Measurements from ENCODE around the gene GPX2. TPM values are rescaled to one million over a fixed set of nuclear protein-coding genes. Genes with fewer than 3 reads are reported as not detected.

GPX2 gene
- total and polyA plus RNA-seq, 2 donors (not counting 3 experiments of a cell fraction or from before 2014, with no cell fraction given): not detected

GRCh38 chr14:64951724-64952123 lies 9.2 kb upstream of the GPX2 start:
- CTCF ChIA-PET: interaction anchor here (1.4 to 1.6 kb wide), 2 partner anchors 12 to 68 kb away, joined by 3 to 5 read pairs; no protein-coding TSS in a partner anchor
- Histone ChIP-seq H3K4me3 (replicated peaks in 1 of 3; ENCODE audit: insufficient read depth in 1 of 3, low read depth in 1 of 3, low read length in 3 of 3) (no peak overlapping the region), H3K27me3 (ENCODE audit: control insufficient read depth in 2 of 2, insufficient read depth in 2 of 2, low read length in 2 of 2) (no peaks in the 10 kb centered on the region), H2AFZ (ENCODE audit: low read depth, low read length) (no peak overlapping the region), H3K4me2 (ENCODE audit: insufficient read depth, low read length) (no peak overlapping the region), H3K9me3 (replicated peaks; ENCODE audit: control insufficient read depth, insufficient read depth, low read length) (no peaks in the 10 kb centered on the region), H4K20me1 (replicated peaks; ENCODE audit: control insufficient read depth, extremely low read depth, insufficient read depth, low read length) (no peaks in the 10 kb centered on the region), H3K9ac (replicated peaks; ENCODE audit: extremely low read depth, insufficient read depth, low read length) (no peak overlapping the region), H3K79me2 (ENCODE audit: control insufficient read depth, insufficient read depth, low read length) (no peaks in the 10 kb centered on the region), H3K27ac (ENCODE audit: insufficient read depth, low read depth, low read length) (no peak overlapping the region), H3K36me3 (ENCODE audit: control insufficient read depth in 2 of 2, extremely low read depth in 1 of 2, insufficient read depth in 2 of 2, low read length in 2 of 2) (peaks cover 0 to 31% of the 10 kb centered on the region in 2 experiments), H3K4me1 (ENCODE audit: control insufficient read depth, extremely low read depth, insufficient read depth, low read length) (no peaks in the 10 kb centered on the region), H3K9me1 (replicated peaks; ENCODE audit: control insufficient read depth, extremely low read depth, insufficient read depth, low read length) (no peaks in the 10 kb centered on the region)
- DNase-seq (ENCODE audit: low read depth, low spot score) (no peak), FAIRE-seq (no peak)
- no peak for TF ChIP-seq MYC (IDR thresholded peaks at IDR 0.05; ENCODE audit: low read depth, low read length)
- no peak for TF ChIP-seq POLR2AphosphoS5 (IDR thresholded peaks at IDR 0.05; ENCODE audit: insufficient read depth, low read depth, low read length)
- TF ChIP-seq JUN (IDR thresholded peaks at IDR 0.05; ENCODE audit: borderline replicate concordance, insufficient read depth, insufficient read length, low read depth): no peak
- TF ChIP-seq GATA2 (IDR thresholded peaks at IDR 0.05; ENCODE audit: insufficient read depth, insufficient read length, low read depth, low read length): no peak
- BruUV-seq (replicated peaks): no TSS peak
- POLR2A ChIA-PET: no interaction called here
- dilution Hi-C loops (cut with MboI; ENCODE audit: extremely low pct_ligation_motif_present, low sequenced_read_pairs) (no loop called here), intact Hi-C loops (cut with micrococcal nuclease) (no loop called here)

- no peaks in the 10 kb centered on the region for H3K27me3 ChIP-seq (ENCODE audit: control insufficient read depth in 2 of 2, insufficient read depth in 2 of 2, low read length in 2 of 2)
- BruUV-seq (replicated peaks): no TSS peak
- no peaks in the 10 kb centered on the region for H3K4me1 ChIP-seq (ENCODE audit: control insufficient read depth, extremely low read depth, insufficient read depth, low read length)
- no peak for DNase-seq (ENCODE audit: low read depth, low spot score)
- dilution Hi-C loops (cut with MboI; ENCODE audit: extremely low pct_ligation_motif_present, low sequenced_read_pairs) (no loop called here), intact Hi-C loops (cut with micrococcal nuclease) (no loop called here)
- H3K36me3 ChIP-seq (ENCODE audit: control insufficient read depth in 2 of 2, extremely low read depth in 1 of 2, insufficient read depth in 2 of 2, low read length in 2 of 2): peaks cover 0 to 31% of the 10 kb centered on the region in 2 experiments
- CTCF ChIA-PET: interaction anchor here (1.4 kb wide), 1 partner anchor 11 kb away, joined by 3 read pairs; no protein-coding TSS in a partner anchor
- H3K9me1 ChIP-seq (replicated peaks; ENCODE audit: control insufficient read depth, extremely low read depth, insufficient read depth, low read length): no peaks in the 10 kb centered on the region
- no peak for FAIRE-seq
- no peak overlapping the region for H3K27ac ChIP-seq (ENCODE audit: insufficient read depth, low read depth, low read length)
- H3K4me2 ChIP-seq (ENCODE audit: insufficient read depth, low read length): no peak overlapping the region
- H3K4me3 ChIP-seq (replicated peaks in 1 of 3; ENCODE audit: insufficient read depth in 1 of 3, low read depth in 1 of 3, low read length in 3 of 3): no peak overlapping the region
- H4K20me1 ChIP-seq (replicated peaks; ENCODE audit: control insufficient read depth, extremely low read depth, insufficient read depth, low read length): no peaks in the 10 kb centered on the region
- H3K79me2 ChIP-seq (ENCODE audit: control insufficient read depth, insufficient read depth, low read length): no peaks in the 10 kb centered on the region
- no peaks in the 10 kb centered on the region for H3K9me3 ChIP-seq (replicated peaks; ENCODE audit: control insufficient read depth, insufficient read depth, low read length)
- POLR2A ChIA-PET: no interaction called here
- H3K9ac ChIP-seq (replicated peaks; ENCODE audit: extremely low read depth, insufficient read depth, low read length): no peak overlapping the region
- TF ChIP-seq GATA2 (IDR thresholded peaks at IDR 0.05; ENCODE audit: insufficient read depth, insufficient read length, low read depth, low read length) (no peak), CTCF (IDR thresholded peaks at IDR 0.05; ENCODE audit: extremely low read depth in 1 of 2, insufficient read depth in 1 of 2, low read depth in 1 of 2, low read length in 2 of 2) (no peak), POLR2A (IDR thresholded peaks at IDR 0.05; ENCODE audit: low read depth, low read length) (no peak), EZH2 (IDR thresholded peaks at IDR 0.05; ENCODE audit: borderline replicate concordance, low read depth, low read length, severe bottlenecking) (no peak)
- no peak overlapping the region for H2AFZ ChIP-seq (ENCODE audit: low read depth, low read length)
These were observed 8.7 kb upstream of the GPX2 start for GRCh38 chr14:64951291-64951690.
